GM18526 (cell line): ENCODE data around the gene ASXL2.

ENCODE experiments used
- POLR2A ChIP-seq: IDR thresholded peaks from 3 replicates; pipeline ENCODE4 v1.6.1; 2011; ENCODE audit not compliant: insufficient read length; ENCODE audit errors: extremely low read depth

The ASXL2 gene

DNA sequence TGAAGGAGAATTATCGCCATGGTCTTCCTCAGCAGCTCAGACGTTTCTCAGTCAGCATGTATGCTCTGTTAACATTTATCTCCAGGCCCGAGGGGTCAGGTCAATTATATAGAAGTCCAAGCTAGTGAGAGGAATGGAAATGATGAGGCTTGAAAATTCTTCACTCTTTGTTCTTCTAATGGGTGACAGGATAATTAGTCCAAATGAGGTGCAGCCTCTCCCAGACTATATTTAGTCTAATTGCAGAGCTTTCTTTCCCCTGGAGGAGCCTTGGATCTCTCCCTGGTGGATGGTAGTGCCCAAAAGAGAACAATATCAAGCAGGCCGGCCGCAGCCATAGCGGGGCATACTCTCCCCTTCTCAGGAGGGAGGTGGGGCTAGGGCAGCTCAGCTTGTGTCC lies 153.5 kb downstream of the ASXL2 start:
- no peak for TF ChIP-seq POLR2A

DNA sequence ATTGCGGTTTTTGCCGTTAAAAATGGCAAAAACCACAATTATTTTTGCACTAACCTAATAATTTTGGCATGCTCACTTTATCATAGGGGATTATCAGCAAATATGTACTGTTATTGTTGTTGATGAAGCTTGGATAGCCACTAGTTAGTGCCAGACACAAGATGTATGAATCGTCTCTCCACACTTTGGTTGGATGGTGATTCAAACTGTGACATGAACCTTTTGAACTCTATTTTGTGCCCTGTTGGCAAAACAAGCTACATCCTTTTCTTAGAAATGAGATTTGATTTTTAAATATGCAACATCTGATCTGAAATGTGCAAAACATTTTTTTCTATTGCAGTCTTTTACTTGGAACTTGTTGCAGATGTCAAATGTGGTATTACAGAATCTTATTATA lies 156.1 kb downstream of the ASXL2 start:
- no peak for TF ChIP-seq POLR2A

DNA sequence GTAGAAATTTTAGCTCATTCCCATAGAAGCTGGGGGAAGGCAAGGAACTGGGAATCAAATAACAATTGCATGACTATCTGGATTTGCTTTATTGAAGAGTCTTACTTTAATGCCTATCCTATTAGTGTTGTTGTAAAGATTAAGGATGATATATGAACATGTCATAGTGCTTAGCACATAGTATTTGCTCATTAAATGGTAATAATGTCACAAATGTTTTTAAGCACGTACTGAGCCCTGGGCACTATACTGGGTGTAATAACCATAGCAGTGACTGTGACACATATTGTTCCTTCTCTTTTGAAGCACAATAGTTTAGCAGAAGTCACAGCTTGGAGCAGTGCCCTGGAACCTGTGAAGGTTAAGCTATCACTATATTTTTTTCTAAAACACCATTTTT lies 157.7 kb downstream of the ASXL2 start:
- no peak for TF ChIP-seq POLR2A

DNA sequence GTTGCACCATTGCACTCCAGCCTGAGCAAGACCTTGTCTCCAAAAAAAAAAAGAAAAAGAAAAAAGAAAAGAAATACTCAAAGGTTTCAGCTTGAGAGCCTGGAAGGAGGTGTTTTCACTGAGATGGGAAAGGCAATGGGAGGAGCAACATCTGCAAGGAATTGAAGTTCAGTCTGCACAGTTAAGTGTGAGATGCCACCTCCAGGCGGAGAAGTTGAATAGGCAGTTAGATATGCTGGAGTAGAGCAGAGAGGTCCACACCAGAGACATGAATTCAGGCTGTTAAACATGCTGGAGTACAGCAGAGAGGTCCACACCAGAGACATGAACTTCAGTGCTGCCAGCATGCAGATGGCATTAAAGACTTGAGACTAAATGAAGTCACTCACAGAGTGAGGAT lies 163.5 kb downstream of the ASXL2 start:
- no peak for TF ChIP-seq POLR2A

DNA sequence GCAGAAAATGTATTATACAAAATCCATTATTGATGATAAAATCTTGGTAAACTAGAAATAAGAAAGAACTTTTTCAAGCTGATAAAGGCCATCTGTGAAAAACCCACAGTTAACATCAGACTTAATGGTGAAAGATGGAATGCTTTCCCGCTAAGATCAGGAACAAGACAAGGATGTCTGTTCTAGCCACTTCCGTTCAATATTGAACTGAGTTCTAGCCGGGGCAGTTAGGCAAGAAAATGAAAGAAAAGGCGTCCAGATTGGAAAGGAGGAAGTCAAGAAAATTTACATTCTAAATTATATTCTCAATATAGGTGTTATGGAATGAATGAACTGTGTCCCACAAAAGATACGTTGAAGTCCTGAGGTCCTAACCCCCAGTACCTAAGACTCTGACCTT lies 165.8 kb downstream of the ASXL2 start:
- no peak for TF ChIP-seq POLR2A

DNA sequence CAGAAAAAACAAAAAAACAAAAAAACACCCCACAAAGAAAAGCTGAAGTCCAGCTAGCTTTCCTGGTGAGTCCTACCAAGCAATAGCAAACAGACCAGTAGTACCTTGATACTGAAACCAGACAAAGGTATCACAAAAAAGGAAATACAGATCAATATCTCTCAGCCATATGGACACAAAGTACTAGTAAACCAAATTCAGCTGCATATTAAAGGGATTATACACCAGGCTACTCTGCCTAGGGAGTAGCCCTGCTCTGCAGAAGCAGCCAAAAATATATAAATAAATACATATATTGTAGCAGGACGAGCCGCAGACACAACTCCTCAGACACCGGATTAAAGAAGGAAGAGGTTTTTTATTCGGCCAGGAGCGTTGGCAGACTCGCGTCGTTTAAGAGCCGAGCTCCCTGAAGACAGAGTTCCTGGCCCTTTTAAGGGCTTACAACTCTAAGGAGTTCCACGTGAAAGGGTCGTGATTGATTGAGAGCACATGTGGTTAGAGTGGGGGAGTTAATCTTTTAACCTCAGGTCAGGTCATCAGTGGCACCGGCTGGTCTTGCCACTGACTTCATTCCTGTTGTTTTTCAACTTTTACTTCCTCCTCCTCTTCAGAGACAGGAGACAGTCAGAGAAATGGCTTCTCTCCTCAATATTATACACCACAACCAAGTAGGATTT lies 166.5 kb downstream of the ASXL2 start:
- TF ChIP-seq POLR2A = no peak

DNA sequence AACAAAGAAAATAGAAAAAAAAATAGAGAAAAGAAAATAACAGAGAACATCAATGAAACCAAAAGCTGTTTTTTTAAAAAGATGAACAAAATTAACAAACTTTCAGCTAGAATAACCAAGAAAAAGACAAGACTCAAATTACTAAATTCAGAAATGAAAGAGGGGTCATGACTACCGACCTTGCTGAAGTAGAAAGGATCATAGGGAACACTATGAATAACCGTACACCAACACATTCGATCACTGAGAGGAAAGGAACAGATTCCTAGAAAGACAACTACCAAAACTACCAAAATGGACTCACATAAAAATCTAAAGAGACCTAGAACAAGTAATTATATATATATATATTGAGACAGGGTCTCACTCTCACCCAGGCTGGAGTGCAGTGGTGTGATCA lies 167.5 kb downstream of the ASXL2 start:
- no peak for TF ChIP-seq POLR2A

DNA sequence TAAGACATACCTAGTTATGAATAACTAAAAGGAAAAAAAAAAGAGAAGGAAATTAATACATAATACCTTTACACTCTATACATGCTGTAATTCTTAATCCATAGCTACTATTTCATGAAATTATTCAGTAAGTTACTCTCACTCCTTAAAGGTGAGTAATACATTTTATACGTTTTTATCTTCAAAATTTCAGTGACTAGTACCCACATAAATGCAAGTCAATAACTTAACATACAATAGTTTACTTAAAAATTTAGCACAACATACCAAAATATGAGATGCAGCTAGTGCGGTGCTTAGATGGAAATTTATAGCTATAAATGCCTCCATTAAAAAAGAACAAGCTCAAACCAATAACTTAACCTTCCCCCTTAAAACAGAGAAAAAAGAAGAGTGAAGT lies 168.9 kb downstream of the ASXL2 start:
- no peak for TF ChIP-seq POLR2A

DNA sequence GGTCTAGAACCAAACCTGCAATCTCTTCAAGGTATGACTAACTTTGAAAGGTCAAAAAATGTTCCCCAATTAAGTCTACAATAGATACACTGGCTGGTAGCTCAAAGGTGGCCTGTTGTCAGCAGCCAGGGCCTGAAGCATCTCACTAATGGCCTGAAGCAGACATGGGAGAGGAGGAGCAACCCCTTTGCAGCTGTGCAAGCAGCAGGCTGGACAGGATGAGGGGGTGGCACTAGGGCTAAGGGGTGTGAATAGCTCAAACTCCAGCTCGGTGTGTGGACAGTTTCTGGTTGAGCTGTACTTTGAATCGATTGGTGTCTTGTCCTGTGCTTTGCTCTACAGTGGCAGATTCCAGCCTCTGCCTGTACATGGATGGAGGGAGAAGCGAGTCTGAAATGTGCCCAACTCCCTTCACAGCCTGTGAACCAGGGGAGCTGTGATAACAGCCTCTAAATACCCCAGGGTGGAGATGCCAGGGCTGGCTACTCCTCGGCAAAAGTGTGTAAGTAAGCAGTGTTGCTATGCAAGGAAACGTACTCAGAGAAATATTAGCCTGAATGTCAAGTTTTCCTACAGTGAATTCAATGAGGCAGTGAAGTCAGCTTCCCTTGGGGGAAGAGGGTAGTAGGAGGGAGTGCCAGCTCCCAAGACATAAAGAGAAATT lies 170.2 kb downstream of the ASXL2 start:
- no peak for TF ChIP-seq POLR2A

DNA sequence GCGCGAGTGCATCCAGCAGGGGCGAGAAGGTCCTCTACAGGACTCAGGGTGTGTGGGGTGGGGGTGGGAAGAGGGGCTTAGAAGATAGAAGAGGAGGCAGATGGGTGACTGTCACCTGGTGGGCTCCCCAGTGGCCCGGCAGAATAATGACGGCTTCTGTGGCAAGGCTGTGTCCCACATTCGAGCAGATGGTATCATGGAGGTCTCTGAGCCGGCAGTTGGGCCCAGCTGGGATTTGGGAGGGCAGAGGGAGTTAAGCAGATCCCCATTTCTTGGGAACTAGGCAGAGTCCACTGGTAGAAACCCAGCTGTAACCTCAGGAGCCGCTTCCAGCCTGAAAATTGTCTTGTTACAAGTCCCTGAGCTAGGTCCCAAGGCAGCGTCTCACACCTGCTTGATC lies 176.5 kb downstream of the ASXL2 start:
- no peak for TF ChIP-seq POLR2A

DNA sequence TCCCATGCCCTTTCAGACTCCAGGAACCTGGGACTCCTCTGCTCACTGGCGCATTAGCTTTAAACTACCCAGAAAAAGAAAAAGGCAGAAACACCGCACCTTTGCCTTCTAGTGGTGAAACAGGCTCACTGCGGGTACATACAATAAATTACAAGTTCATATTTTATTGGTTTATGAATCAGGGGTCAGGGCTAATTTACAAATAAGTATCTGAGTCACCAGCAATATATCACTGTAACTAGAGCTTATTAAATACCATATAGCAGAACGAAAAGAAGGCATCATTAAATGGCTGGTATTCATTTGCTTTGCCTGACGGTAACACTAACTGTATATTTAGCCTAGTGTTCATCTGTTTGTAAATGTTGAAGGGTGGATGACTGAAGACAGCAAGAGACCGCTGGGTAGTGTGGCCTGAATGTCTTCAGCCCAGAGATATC lies 178.0 kb downstream of the ASXL2 start:
- no peak for TF ChIP-seq POLR2A

DNA sequence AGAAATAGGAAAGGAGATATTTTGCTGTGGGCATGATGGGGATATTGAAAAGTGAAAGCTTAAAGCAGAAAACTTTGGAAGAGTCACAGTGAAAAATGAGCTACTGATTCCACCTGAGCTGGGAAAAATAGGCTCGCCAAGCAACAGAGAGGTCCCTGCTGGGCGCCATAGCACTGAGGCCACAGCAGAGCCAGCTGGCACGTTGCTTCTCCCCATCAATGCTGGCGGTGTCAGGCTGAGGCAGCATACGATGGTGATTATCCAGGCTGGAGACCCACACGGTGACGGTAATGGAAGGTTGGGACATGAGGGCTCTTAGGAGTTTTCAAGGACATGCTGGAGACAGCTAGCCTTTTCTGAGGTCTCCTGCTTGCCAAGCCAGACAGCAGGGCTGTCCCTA lies 179.1 kb downstream of the ASXL2 start:
- no peak for TF ChIP-seq POLR2A

DNA sequence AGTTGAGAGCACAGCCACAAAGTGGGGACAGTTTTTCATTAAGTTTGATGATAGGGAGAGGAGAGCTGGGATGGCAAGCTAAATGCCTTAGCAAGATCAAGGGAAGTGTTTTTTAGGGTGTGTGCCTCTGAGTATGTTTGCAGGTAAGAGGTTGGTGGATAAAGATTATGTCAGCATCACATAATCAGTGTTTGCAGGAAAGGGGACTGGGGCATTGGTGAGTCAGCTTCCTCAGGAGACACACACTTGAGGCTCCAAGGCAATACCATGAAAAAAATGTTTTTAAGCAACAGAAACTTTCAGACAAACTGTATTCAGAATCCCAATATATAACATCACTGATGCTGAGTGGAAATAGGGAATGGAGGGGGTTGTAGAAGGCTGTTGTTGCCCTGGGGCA lies 179.5 kb downstream of the ASXL2 start:
- TF ChIP-seq POLR2A = no peak

DNA sequence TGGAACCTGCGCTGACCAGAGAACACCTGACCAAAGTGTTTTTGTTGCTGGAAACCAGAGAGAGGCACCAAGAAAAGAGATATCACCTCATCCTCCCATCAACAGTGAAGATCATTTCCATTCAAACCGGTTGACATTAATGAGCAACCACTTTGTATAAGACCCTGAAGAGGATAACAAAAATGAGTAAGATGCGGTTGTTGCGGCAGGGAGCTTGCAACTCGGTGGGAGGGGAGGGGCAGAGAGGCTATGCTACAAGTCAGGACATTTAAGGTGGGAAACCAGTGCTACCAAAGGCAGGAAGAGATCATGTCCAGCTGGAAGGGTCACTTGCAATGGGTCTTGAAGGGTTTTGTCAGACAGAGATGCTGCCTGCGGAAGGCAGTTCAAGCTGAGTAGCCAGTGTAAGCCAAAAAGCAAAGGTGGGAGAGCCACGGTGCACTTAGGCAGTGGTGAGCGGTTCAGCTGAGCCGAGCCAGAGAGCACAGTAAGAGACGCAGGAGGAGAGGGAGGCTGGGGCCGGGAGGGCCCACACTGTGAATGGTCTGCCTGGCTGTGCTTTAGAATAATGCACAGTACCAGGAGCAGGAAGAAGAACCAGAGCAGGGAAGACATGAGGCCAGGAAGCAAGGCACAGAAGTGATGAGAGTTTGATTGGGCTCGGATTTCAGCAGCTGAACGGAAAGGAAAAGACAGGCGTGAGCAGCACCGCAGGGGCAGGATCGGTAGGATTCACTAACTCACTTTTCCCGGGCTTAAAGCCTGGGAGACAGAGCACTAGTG lies 180.5 kb downstream of the ASXL2 start:
- no peak for TF ChIP-seq POLR2A

DNA sequence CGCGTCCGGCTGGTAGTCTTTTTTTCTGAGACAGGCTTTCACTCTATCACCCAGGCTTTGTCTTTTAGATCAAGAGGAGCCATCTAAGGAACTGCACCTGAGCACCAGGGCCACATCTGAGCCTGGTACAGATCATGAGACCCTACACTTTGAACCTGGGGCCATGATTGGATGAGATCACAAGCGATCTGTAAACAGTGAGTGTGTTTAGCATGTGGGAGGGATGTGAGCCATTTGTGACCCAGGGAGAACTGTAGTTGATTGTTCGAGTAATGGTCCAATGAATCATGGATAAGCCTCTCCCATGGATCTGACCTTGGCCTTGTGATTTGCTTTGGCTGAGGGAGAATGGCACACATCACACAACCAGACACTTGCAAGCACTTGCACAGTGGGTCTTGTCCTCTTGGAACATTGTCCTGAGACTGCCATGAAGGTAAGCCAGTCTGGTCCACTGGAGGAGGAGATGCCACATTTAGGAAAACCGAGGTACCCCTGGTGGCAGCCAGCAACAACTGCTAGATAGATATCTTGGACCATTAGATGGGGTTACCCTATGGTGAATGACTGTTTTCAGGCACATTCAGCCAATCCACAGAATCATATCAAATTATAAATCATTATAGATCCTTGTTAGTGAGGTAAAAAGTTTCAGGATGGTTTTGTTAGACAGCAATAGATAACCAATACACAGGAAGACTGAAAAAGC lies 185.4 kb downstream of the ASXL2 start:
- TF ChIP-seq POLR2A = no peak

DNA sequence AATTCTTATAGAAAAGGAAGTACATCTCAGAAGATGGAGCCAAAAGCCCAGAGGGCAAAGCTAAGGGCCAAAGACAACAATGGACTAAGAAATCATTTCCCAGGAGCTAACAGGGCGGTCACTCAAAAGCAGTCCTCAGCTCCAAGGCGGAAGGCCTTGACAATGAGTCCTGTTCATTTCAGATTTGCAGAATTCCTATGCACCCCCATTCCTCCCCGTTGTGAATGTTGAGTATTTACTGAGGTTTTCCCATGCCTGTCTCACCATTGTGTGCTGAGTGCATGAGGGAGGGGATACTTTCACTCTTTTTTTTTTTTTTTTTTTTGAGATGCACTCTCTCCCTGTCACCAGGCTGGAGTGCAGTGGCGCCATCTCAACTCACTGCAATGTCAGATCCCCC lies 186.1 kb downstream of the ASXL2 start:
- no peak for TF ChIP-seq POLR2A
